Limb (tissue), 2 donors: Measurements from ENCODE around the gene EFNA4.
"Not testable (repeated sequence)": the region's sequence is repeated elsewhere in the genome, so short reads cannot be mapped to it uniquely, and the experiment has no call there.

Experiments
- DNase-seq, 2 donors: peaks; one replicate each; pipeline ENCODE4 v3.0.0-alpha.2; 2016; ENCODE audit errors: extremely low spot score in 2 of 2

Gene EFNA4

GRCh38 chr1:155116113-155116764 lies 52.7 kb downstream of the EFNA4 start:
- DNase-seq, result no peak

GRCh38 chr1:155117610-155118009 lies 54.1 kb downstream of the EFNA4 start:
- DNase-seq, result no peak

- not testable (repeated sequence) for DNase-seq
Measured at GRCh38 chr1:155118090-155118489, 54.5 kb downstream of the EFNA4 start.
